Sigmoid colon (tissue), 7 donors: ENCODE measurements around the gene PRDM1. TPM values are rescaled to one million over a fixed set of nuclear protein-coding genes. Genes with fewer than 3 reads are reported as not detected.

Source experiments
- DNase-seq: peaks from one replicate; pipeline ENCODE4 v3.0.0-alpha.2; 2019
- H3K27ac ChIP-seq, 4 donors: fragments of 200-600 bp; sonication (generic); one replicate each; pipeline ENCODE4 v1.5.1; 2016 to 2019; ENCODE audit warnings: mild to moderate bottlenecking in 1 of 4
- H3K27me3 ChIP-seq, 3 donors: fragments of 200-600 bp; sonication (generic); one replicate each; pipeline ENCODE4 v1.5.1; 2019; ENCODE audit warnings: mild to moderate bottlenecking in 1 of 3
- H3K36me3 ChIP-seq, 4 donors: fragments of 200-600 bp; sonication (generic); one replicate each; pipeline ENCODE4 v1.5.1; 2016 to 2019
- H3K4me1 ChIP-seq, 4 donors: fragments of 200-600 bp; sonication (generic); one replicate each; pipeline ENCODE4 v1.5.1; 2017 to 2019
- H3K4me3 ChIP-seq, 4 donors: fragments of 200-600 bp; sonication (generic); one replicate each; pipeline ENCODE4 v1.5.1; 2017 to 2019; ENCODE audit warnings: mild to moderate bottlenecking in 2 of 4, moderate library complexity in 1 of 4
- H3K9me3 ChIP-seq, 4 donors: fragments of 200-600 bp in 3 of 4; sonication (generic) in 3 of 4; one replicate each; pipeline versions ENCODE4 v1.5.1 to v1.6.1; 2013 to 2019
- CTCF ChIP-seq, 4 experiments: fragments of 450-650 bp in 3 of 4; fragments of 200-600 bp in 1 of 4; IDR thresholded peaks; one replicate each; pipeline ENCODE4 v1.5.1; 2016 to 2019; ENCODE audit warnings: antibody characterized with exemption in 4 of 4, mild to moderate bottlenecking in 3 of 4, moderate library complexity in 2 of 4
- EP300 ChIP-seq, 4 donors: sonication (generic); formaldehyde crosslinking; IDR thresholded peaks; one replicate each; pipeline ENCODE4 v1.6.1; 2017; ENCODE audit warnings: antibody characterized with exemption in 4 of 4
- POLR2A ChIP-seq, 2 donors: fragments of 450-650 bp; IDR thresholded peaks; one replicate each; pipeline ENCODE4 v1.6.1; 2016; ENCODE audit warnings: antibody characterized with exemption in 2 of 2, mild to moderate bottlenecking in 2 of 2, moderate library complexity in 2 of 2
- POLR2AphosphoS5 ChIP-seq, 4 donors: sonication (generic); formaldehyde crosslinking; IDR thresholded peaks; one replicate each; pipeline ENCODE4 v1.6.1; 2017; ENCODE audit warnings: antibody characterized with exemption in 4 of 4
- WGBS, 2 donors: extraction: QIAGEN DNeasy Blood & Tissue Kit; methylation state at CpG; one replicate each; pipeline ENCODE4 v1.1.7; 2013; 5-methylcytosine and 5-hydroxymethylcytosine counted together
- intact Hi-C: fragments of 100-400 bp; cut with DNase I; formaldehyde crosslinking; loops from one replicate; pipeline ENCODE4 v1.15.1; 2023
- polyA plus RNA-seq, 3 donors: library from polyadenylated mRNA; stranded (reverse); fragments of 200-250 nt; gene quantifications; one replicate each; pipeline ENCODE4 v1.2.3, GENCODE V29; 2013
- total RNA-seq, 4 donors: library from RNA; depleted of rRNA; stranded (reverse); fragments of >200 nt; gene quantifications; one replicate each; pipeline ENCODE4 v1.1.0, GENCODE V29; 2016
- donor health status: healthy with polysubstance abuse.
- donor health status: Bipolar disorder and iron deficiency.
- donor health status: healthy.

Gene PRDM1
- total and polyA plus RNA-seq, 7 donors = 0.55 to 17.6 (median 1.6) TPM

- no peaks in the 10 kb centered on the region for H3K36me3 ChIP-seq
- WGBS, 2 donors = 44 to 71% methylated on average over 13 of the region's 13 CpGs
- no peaks in the 10 kb centered on the region for H3K9me3 ChIP-seq
- no peak for DNase-seq
- peak overlapping the region in 3 of 4 donors; percentile 7 to 45 (median 41) for H3K4me3 ChIP-seq
- intact Hi-C loops = no loop called here
- TF ChIP-seq POLR2AphosphoS5 (IDR thresholded peaks at IDR 0.05) (peak in 1 of 4 donors; percentile 11), EP300 (IDR thresholded peaks at IDR 0.05) (no peak)
- peaks cover 0 to 21% (median 16%) of the 10 kb centered on the region in 4 donors for H3K4me1 ChIP-seq
- H3K27me3 ChIP-seq = peaks cover 7 to 82% (median 28%) of the 10 kb centered on the region in 3 donors
- peak overlapping the region in 2 of 4 donors; percentile 6 to 36 for H3K27ac ChIP-seq
Measured at GRCh38 chr6:106087548-106088325, 1.6 kb downstream of the PRDM1 start.

GRCh38 chr6:106090001-106090400, 3.9 kb downstream of the PRDM1 start:
- Histone ChIP-seq H3K27ac (no peak overlapping the region), H3K36me3 (no peaks in the 10 kb centered on the region), H3K4me3 (no peak overlapping the region), H3K27me3 (peaks cover 7 to 79% (median 28%) of the 10 kb centered on the region in 3 donors), H3K4me1 (peaks cover 0 to 21% (median 16%) of the 10 kb centered on the region in 4 donors), H3K9me3 (no peaks in the 10 kb centered on the region)
- 58 to 73% methylated on average over 4 of the region's 4 CpGs for WGBS, 2 donors
- intact Hi-C loops = loop anchor here (10.0 kb wide), 1 partner anchor 605 kb away; no protein-coding TSS in a partner anchor
- TF ChIP-seq EP300 (IDR thresholded peaks at IDR 0.05) (no peak), CTCF (IDR thresholded peaks at IDR 0.05) (no peak)
- no peak for DNase-seq

GRCh38 chr6:106092279-106092678, 6.1 kb downstream of the PRDM1 start:
- 92 to 93% methylated on average over 5 of the region's 5 CpGs for WGBS, 2 donors
- TF ChIP-seq CTCF (IDR thresholded peaks at IDR 0.05) = no peak
- no peak for TF ChIP-seq EP300 (IDR thresholded peaks at IDR 0.05)
- TF ChIP-seq POLR2AphosphoS5 (IDR thresholded peaks at IDR 0.05) = no peak
- TF ChIP-seq POLR2A (IDR thresholded peaks at IDR 0.05) = no peak
- Histone ChIP-seq H3K9me3 (no peaks in the 10 kb centered on the region), H3K4me3 (no peak overlapping the region), H3K27ac (no peak overlapping the region), H3K4me1 (peaks cover 0 to 9% (median under 1%) of the 10 kb centered on the region in 4 donors), H3K27me3 (peaks cover 0 to 79% (median 30%) of the 10 kb centered on the region in 3 donors), H3K36me3 (no peaks in the 10 kb centered on the region)
- DNase-seq = no peak
- intact Hi-C loops = loop anchor here (10.0 kb wide), 1 partner anchor 607 kb away; no protein-coding TSS in a partner anchor

- peaks cover 0 to 6% (median 0%) of the 10 kb centered on the region in 4 donors for H3K4me1 ChIP-seq
- WGBS, 2 donors = 71 to 83% methylated on average over 7 of the region's 7 CpGs
- TF ChIP-seq POLR2AphosphoS5 (IDR thresholded peaks at IDR 0.05) (no peak), EP300 (IDR thresholded peaks at IDR 0.05) (no peak), POLR2A (IDR thresholded peaks at IDR 0.05) (no peak), CTCF (IDR thresholded peaks at IDR 0.05) (no peak)
- H3K36me3 ChIP-seq = no peaks in the 10 kb centered on the region
- peaks cover 0 to 79% (median 25%) of the 10 kb centered on the region in 3 donors for H3K27me3 ChIP-seq
- no peak overlapping the region for H3K4me3 ChIP-seq
- H3K9me3 ChIP-seq = no peaks in the 10 kb centered on the region
- no peak for DNase-seq
- intact Hi-C loops = loop anchor here (10.0 kb wide), 1 partner anchor 610 kb away; no protein-coding TSS in a partner anchor
- no peak overlapping the region for H3K27ac ChIP-seq
Measured at GRCh38 chr6:106094261-106094963, 8.3 kb downstream of the PRDM1 start.

GRCh38 chr6:106094964-106095335, 8.8 kb downstream of the PRDM1 start:
- Histone ChIP-seq H3K4me1 (peaks cover 0 to 6% (median 0%) of the 10 kb centered on the region in 4 donors), H3K36me3 (no peaks in the 10 kb centered on the region), H3K4me3 (no peak overlapping the region), H3K27ac (no peak overlapping the region), H3K9me3 (no peaks in the 10 kb centered on the region), H3K27me3 (peaks cover 0 to 77% (median 25%) of the 10 kb centered on the region in 3 donors)
- no peak for TF ChIP-seq POLR2A (IDR thresholded peaks at IDR 0.05)
- TF ChIP-seq CTCF (IDR thresholded peaks at IDR 0.05) = no peak
- no peak for TF ChIP-seq POLR2AphosphoS5 (IDR thresholded peaks at IDR 0.05)
- TF ChIP-seq EP300 (IDR thresholded peaks at IDR 0.05) = no peak
- intact Hi-C loops = loop anchor here (10.0 kb wide), 1 partner anchor 610 kb away; no protein-coding TSS in a partner anchor
- 97 to 99% methylated on average over 2 of the region's 2 CpGs for WGBS, 2 donors
- DNase-seq = no peak
